Measurements from ENCODE around the gene GSK3B.
"Not testable (repeated sequence)": the region's sequence is repeated elsewhere in the genome, so short reads cannot be mapped to it uniquely, and the experiment has no call there.

Gene GSK3B

GRCh38 chr3:119990888-119991287 is 103.4 kb downstream of the GSK3B start:
- no peak for DNase-seq (ENCODE audit: low read depth)
- no peak for TF ChIP-seq CTCF (IDR thresholded peaks at IDR 0.05; ENCODE audit: low read depth, low read length, missing control alignments)
- no peak overlapping the region for H3K4me3 ChIP-seq (ENCODE audit: low read depth, low read length)

- H3K4me3 ChIP-seq (ENCODE audit: low read depth, low read length) = no peak overlapping the region
- no peak for DNase-seq (ENCODE audit: low read depth)
- no peak for TF ChIP-seq CTCF (IDR thresholded peaks at IDR 0.05; ENCODE audit: low read depth, low read length, missing control alignments)
These were observed 104.1 kb downstream of the GSK3B start for GRCh38 chr3:119989981-119990655.

- not testable (repeated sequence) for DNase-seq (ENCODE audit: low read depth); H3K4me3 ChIP-seq (ENCODE audit: low read depth, low read length)
These were observed 107.4 kb downstream of the GSK3B start for GRCh38 chr3:119986812-119987211.

- TF ChIP-seq CTCF (IDR thresholded peaks at IDR 0.05; ENCODE audit: low read depth, low read length, missing control alignments) = no peak
- no peak for DNase-seq (ENCODE audit: low read depth)
- H3K4me3 ChIP-seq (ENCODE audit: low read depth, low read length) = no peak overlapping the region
These were observed 112.9 kb downstream of the GSK3B start for GRCh38 chr3:119981386-119981785.

GRCh38 chr3:119978554-119979208 is 115.6 kb downstream of the GSK3B start:
- no peak overlapping the region for H3K4me3 ChIP-seq (ENCODE audit: low read depth, low read length)
- no peak for DNase-seq (ENCODE audit: low read depth)
- TF ChIP-seq CTCF (IDR thresholded peaks at IDR 0.05; ENCODE audit: low read depth, low read length, missing control alignments) = no peak

GRCh38 chr3:119977353-119977752 is 116.9 kb downstream of the GSK3B start:
- no peak for DNase-seq (ENCODE audit: low read depth)
- no peak overlapping the region for H3K4me3 ChIP-seq (ENCODE audit: low read depth, low read length)
- no peak for TF ChIP-seq CTCF (IDR thresholded peaks at IDR 0.05; ENCODE audit: low read depth, low read length, missing control alignments)

- H3K4me3 ChIP-seq (ENCODE audit: low read depth, low read length) = no peak overlapping the region
- DNase-seq (ENCODE audit: low read depth) = no peak
- no peak for TF ChIP-seq CTCF (IDR thresholded peaks at IDR 0.05; ENCODE audit: low read depth, low read length, missing control alignments)
These were observed 118.0 kb downstream of the GSK3B start for GRCh38 chr3:119976214-119976613.
